IgD-negative memory B cell (primary cell): Measurements from ENCODE around the gene CAPRIN2. TPM values are rescaled to one million over a fixed set of nuclear protein-coding genes. Genes with fewer than 3 reads are reported as not detected.

Source experiments
- polyA plus RNA-seq: library from polyadenylated mRNA; unstranded; fragments of 300-500 nt; fragmentation: Illumina TruSeq; gene quantifications from one replicate; pipeline ENCODE4 v1.2.3, GENCODE V29; 2021

CAPRIN2 gene
- polyA plus RNA-seq, 1 donor from 2014 or later: 14.6 TPM

Other genes starting within 250 kb of the CAPRIN2 start
- gene IPO8, start 59.1 kb downstream of the CAPRIN2 start, polyA plus RNA-seq: 11.3 TPM
- gene TSPAN11, start 171.8 kb upstream of the CAPRIN2 start, polyA plus RNA-seq: not detected